HG02943 (cell line): ENCODE results near the gene S100A6.
"Not testable (repeated sequence)": the region's sequence is repeated elsewhere in the genome, so short reads cannot be mapped to it uniquely, and the experiment has no call there.

ENCODE experiments used
- ATAC-seq: cut with Tn5 transposase; IDR thresholded peaks from one replicate; pipeline ENCODE4 v1.9.1; 2021; ENCODE audit warnings: mild to moderate bottlenecking, low read depth, moderate library complexity; ENCODE audit not compliant: unreplicated experiment

S100A6 gene

GRCh38 chr1:153565529-153566374 is 30.0 kb upstream of the S100A6 start, which contains the start of gene S100A2:
Gene S100A2, minus strand, starts transcription at chr1:153565844. Its CDS starts 1,967 bp downstream, at chr1:153563877.
- no peak for ATAC-seq

- no peak for ATAC-seq
Observed at GRCh38 chr1:153563991-153564390, 28.2 kb upstream of the S100A6 start.

- ATAC-seq, result no peak
Observed at GRCh38 chr1:153563483-153563901, 27.7 kb upstream of the S100A6 start.

DNA sequence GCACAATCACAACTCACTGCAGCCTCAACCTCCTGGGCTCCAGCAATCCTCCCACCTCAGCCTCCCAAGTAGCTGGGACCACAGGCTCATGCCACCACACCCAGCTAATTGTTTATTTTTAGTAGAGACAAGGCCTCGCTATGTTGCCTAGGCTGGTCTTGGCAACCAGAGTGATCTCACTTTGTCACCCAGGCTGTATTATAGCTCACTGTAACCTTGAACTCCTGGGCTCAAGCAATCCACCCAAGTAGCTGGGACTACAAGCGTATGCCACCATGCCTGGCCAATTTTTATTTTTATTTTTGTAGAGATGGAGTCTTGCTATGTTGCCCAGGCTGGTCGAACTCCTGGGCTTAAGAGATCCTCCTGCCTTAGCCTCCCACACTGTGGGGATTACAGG is 26.2 kb upstream of the S100A6 start:
- not testable (repeated sequence) for ATAC-seq

GRCh38 chr1:153561466-153561985 is 25.7 kb upstream of the S100A6 start:
- no peak for ATAC-seq

DNA sequence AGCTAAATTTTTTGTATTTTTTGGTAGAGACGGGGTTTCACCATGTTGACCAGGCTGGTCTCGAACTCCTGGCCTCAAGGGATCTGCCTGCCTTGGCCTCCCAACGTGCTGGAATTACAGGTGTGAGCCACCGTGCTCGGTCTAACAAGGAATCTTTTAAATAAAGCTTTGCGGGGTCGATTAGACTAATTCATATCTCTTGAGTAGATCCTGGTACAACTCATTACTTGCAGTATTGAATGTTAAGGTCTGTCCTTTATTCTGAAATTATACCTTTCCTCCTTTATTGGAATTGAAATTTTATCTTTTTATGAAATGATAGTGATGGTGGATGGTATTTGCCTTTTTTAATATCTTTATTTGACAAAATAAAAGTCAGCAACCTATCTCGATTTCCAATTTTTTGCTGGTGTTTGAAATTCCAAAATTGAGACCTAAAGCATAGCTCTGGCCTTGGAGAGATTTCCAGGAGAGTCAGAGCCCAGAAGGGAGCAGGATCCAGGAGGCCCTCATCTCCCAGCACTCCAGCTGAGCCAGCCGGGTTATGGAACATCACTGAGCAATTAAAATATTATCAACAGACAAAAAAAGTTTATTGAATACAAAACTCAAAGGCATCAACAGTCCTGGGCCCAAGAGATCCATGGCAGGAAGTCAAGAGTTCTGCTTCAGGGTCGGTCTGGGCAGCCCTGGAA is 25.1 kb upstream of the S100A6 start:
- no peak for ATAC-seq

DNA sequence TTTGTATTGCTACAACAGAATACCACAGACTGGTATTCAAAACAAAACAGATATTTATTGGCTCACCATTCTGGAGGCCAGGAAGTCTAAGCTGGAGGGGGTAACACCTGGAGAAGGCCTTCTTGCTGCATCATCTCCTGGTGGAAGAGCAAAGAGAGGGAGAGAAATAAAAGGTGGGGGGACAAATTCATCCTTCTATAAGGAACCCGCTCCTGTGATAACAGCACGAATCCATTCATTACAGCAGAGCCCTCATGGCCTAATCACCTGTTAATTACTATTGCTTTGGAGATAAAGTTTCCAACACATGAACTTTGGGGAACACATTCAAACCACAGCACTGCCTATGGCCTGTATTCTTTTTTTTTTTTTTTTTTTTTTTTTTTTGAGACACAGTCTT is 24.4 kb upstream of the S100A6 start:
- ATAC-seq, result no peak

DNA sequence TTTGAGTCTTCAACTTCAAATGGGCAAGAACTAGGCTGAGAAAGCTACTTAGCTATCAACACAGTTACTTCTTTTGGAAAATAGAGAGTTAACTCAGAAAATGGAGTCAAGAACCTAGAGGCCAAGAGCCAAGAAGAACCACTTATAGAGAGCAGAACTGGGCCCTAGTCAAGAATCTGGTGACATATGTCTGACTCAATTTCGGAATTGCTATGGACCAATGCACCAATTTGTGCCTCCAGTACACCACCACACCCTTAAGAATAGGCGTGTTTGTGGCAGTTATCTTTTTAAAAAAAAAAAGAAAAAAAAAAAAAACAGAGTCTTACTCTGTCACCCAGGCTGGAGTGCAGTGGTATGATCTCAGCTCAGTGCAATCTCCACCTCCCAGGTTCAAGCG is 22.1 kb upstream of the S100A6 start:
- no peak for ATAC-seq

GRCh38 chr1:153556348-153556747 is 20.6 kb upstream of the S100A6 start:
- no peak for ATAC-seq

- ATAC-seq, result no peak
Observed at GRCh38 chr1:153553830-153554541, 18.2 kb upstream of the S100A6 start.

DNA sequence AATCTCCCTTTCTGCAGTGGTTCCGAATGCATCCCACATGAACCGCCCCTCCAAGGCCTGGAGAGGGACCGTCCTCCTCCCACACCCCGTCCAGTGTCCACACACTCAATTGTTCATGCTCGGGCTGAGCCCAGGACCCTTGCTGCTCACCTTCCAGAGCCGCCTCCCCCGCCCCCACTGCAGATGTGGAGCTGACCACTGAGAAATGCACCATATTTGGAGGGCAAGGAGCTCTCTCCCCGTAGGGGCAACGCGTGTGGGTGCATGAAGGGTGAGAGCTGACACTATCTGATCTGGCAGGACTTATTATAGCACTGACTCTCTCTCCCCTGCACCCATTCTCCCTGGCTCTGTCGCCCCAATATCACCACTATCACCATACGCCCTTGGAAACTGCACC is 17.3 kb upstream of the S100A6 start:
- no peak for ATAC-seq

DNA sequence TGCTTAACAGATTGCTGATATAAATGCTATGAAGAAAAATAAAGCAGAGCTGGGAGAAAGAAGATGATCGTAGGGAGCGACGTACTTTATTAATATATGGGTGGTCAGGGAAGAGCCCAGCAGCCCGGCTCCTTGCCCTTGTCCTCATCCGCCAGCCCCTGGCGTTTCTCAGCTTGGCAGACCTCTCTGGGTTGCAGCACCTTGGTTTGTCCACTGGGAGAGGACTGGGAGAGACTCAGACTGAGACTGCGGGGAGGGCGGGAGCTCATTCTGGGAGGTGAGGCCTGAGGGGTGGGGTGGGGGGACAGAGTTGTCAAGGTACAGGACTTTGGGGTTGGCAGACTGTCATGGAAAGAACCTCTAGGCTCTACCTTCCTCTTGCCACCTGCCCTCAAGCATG is 16.5 kb upstream of the S100A6 start:
- no peak for ATAC-seq

- no peak for ATAC-seq
Observed at GRCh38 chr1:153550827-153551500, 15.2 kb upstream of the S100A6 start.

DNA sequence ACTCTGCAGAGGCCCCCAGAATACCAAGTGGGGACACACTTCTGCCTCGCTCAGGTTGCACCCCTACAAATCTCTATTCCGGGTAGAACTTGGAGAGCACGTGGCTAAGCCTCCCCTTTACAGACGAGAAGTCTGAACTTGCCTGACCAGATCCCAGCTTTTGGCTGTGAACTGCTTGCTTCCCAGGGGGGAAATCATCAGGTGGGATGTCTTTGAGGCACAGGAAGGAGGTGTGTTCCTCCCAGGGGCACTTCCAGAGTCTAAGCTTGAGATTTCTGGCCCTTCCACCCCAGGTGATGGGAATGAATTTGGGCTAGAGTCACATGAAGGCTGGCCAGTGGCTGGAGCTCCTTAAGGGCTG is 14.6 kb upstream of the S100A6 start:
- ATAC-seq, result no peak

- no peak for ATAC-seq
Observed at GRCh38 chr1:153549741-153550397, 14.1 kb upstream of the S100A6 start.

- no peak for ATAC-seq
Observed at GRCh38 chr1:153548722-153549688, 13.2 kb upstream of the S100A6 start, which contains the start of gene S100A3. Gene S100A3, minus strand, starts transcription at chr1:153549258. Its CDS starts 773 bp downstream, at chr1:153548485.

GRCh38 chr1:153547560-153548551 is 12.1 kb upstream of the S100A6 start:
- ATAC-seq, result no peak
